T47D (cell line): ENCODE data around the gene DNAH7.
A peak's percentile ranks its signal among the peaks of the same experiment; 100 is the strongest.

Experiments
- DNase-seq, 2 experiments: peaks; one replicate each; pipeline versions ENCODE4 v3.0.0 to v3.0.0-alpha.2; 2011 to 2012; ENCODE audit warnings: low read depth in 1 of 2, low spot score in 1 of 2
- JUND ChIP-seq: IDR thresholded peaks from 2 replicates; pipeline ENCODE4 v1.6.1; 2012; ENCODE audit warnings: low read depth
- in situ Hi-C: cut with HindIII; loops from 2 replicates; pipeline ENCODE4 v1.10.0; 2016; ENCODE audit warnings: low sequenced_read_pairs, low pct_unique_long_range_greater_than_20kb

The DNAH7 gene

GRCh38 chr2:196068271-196069209 is at the start of gene DNAH7:
DNAH7 (minus strand) TSS chr2:196068837; CDS start chr2:196068711, 126 bp downstream.
- peak; percentile 68 to 83 for DNase-seq
- no peak for TF ChIP-seq JUND
- in situ Hi-C loops, result no loop called here

GRCh38 chr2:196117214-196117705 is 48.6 kb upstream of the DNAH7 start:
- no peak for DNase-seq
- in situ Hi-C loops, result no loop called here
- TF ChIP-seq JUND, result no peak

- no peak for DNase-seq
- in situ Hi-C loops, result no loop called here
Measured at GRCh38 chr2:196113061-196113974, 44.7 kb upstream of the DNAH7 start.

GRCh38 chr2:196112418-196113034 is 43.9 kb upstream of the DNAH7 start:
- in situ Hi-C loops, result no loop called here
- peak in 1 of 2 experiments; percentile 35 for DNase-seq
- no peak for TF ChIP-seq JUND

More at GRCh38 chr2:196113061-196113974, 44.7 kb upstream of the DNAH7 start:
- no peak for TF ChIP-seq JUND

GRCh38 chr2:196108604-196109003 is 40.0 kb upstream of the DNAH7 start:
- no peak for TF ChIP-seq JUND
- no peak for DNase-seq
- in situ Hi-C loops, result no loop called here

- in situ Hi-C loops, result no loop called here
- no peak for DNase-seq
- TF ChIP-seq JUND, result no peak
Measured at GRCh38 chr2:196105951-196106350, 37.3 kb upstream of the DNAH7 start.

GRCh38 chr2:196104066-196104465 is 35.4 kb upstream of the DNAH7 start:
- TF ChIP-seq JUND, result no peak
- DNase-seq, result no peak
- in situ Hi-C loops, result no loop called here

- in situ Hi-C loops, result no loop called here
- no peak for DNase-seq
- TF ChIP-seq JUND, result no peak
Measured at GRCh38 chr2:196103626-196104025, 35.0 kb upstream of the DNAH7 start.

- TF ChIP-seq JUND, result no peak
- in situ Hi-C loops, result no loop called here
- DNase-seq, result no peak
Measured at GRCh38 chr2:196101325-196101991, 32.8 kb upstream of the DNAH7 start.

- no peak for TF ChIP-seq JUND
- in situ Hi-C loops, result no loop called here
Measured at GRCh38 chr2:196099916-196100315, 31.3 kb upstream of the DNAH7 start.

GRCh38 chr2:196097864-196098660 is 29.4 kb upstream of the DNAH7 start:
- in situ Hi-C loops, result no loop called here
- no peak for DNase-seq
- no peak for TF ChIP-seq JUND

More at GRCh38 chr2:196099916-196100315, 31.3 kb upstream of the DNAH7 start:
- DNase-seq, result no peak
